Measurements from ENCODE around the gene RRP8.

The RRP8 gene

GRCh38 chr11:6637871-6638270 is 34.5 kb upstream of the RRP8 start:
- TF ChIP-seq EGR1 (IDR thresholded peaks at IDR 0.05): no peak
- TF ChIP-seq, protein P1, sequence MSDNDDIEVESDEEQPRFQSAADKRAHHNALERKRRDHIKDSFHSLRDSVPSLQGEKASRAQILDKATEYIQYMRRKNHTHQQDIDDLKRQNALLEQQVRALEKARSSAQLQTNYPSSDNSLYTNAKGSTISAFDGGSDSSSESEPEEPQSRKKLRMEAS (IDR thresholded peaks at IDR 0.05): 0 out of 2 replicates have a peak, but pooled peaks have one; percentile 28

GRCh38 chr11:6636480-6636879 is 33.1 kb upstream of the RRP8 start:
- TF ChIP-seq FOXM1 (IDR thresholded peaks at IDR 0.05; ENCODE audit: borderline replicate concordance, low read depth) (no peak), TAF1 (IDR thresholded peaks at IDR 0.05; ENCODE audit: low read depth) (no peak), NFIC (IDR thresholded peaks at IDR 0.05) (no peak), RAD21 (IDR thresholded peaks at IDR 0.05; ENCODE audit: low read depth) (no peak), ZBTB7A (IDR thresholded peaks at IDR 0.05; ENCODE audit: low read depth) (no peak), YY1 (IDR thresholded peaks at IDR 0.05; ENCODE audit: low read depth) (no peak)
- TF ChIP-seq, protein P2, sequence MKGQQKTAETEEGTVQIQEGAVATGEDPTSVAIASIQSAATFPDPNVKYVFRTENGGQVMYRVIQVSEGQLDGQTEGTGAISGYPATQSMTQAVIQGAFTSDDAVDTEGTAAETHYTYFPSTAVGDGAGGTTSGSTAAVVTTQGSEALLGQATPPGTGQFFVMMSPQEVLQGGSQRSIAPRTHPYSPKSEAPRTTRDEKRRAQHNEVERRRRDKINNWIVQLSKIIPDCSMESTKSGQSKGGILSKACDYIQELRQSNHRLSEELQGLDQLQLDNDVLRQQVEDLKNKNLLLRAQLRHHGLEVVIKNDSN (IDR thresholded peaks at IDR 0.05): no peak
- TF ChIP-seq, protein P3, sequence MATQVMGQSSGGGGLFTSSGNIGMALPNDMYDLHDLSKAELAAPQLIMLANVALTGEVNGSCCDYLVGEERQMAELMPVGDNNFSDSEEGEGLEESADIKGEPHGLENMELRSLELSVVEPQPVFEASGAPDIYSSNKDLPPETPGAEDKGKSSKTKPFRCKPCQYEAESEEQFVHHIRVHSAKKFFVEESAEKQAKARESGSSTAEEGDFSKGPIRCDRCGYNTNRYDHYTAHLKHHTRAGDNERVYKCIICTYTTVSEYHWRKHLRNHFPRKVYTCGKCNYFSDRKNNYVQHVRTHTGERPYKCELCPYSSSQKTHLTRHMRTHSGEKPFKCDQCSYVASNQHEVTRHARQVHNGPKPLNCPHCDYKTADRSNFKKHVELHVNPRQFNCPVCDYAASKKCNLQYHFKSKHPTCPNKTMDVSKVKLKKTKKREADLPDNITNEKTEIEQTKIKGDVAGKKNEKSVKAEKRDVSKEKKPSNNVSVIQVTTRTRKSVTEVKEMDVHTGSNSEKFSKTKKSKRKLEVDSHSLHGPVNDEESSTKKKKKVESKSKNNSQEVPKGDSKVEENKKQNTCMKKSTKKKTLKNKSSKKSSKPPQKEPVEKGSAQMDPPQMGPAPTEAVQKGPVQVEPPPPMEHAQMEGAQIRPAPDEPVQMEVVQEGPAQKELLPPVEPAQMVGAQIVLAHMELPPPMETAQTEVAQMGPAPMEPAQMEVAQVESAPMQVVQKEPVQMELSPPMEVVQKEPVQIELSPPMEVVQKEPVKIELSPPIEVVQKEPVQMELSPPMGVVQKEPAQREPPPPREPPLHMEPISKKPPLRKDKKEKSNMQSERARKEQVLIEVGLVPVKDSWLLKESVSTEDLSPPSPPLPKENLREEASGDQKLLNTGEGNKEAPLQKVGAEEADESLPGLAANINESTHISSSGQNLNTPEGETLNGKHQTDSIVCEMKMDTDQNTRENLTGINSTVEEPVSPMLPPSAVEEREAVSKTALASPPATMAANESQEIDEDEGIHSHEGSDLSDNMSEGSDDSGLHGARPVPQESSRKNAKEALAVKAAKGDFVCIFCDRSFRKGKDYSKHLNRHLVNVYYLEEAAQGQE (IDR thresholded peaks at IDR 0.05; ENCODE audit: low read depth): no peak

DNA sequence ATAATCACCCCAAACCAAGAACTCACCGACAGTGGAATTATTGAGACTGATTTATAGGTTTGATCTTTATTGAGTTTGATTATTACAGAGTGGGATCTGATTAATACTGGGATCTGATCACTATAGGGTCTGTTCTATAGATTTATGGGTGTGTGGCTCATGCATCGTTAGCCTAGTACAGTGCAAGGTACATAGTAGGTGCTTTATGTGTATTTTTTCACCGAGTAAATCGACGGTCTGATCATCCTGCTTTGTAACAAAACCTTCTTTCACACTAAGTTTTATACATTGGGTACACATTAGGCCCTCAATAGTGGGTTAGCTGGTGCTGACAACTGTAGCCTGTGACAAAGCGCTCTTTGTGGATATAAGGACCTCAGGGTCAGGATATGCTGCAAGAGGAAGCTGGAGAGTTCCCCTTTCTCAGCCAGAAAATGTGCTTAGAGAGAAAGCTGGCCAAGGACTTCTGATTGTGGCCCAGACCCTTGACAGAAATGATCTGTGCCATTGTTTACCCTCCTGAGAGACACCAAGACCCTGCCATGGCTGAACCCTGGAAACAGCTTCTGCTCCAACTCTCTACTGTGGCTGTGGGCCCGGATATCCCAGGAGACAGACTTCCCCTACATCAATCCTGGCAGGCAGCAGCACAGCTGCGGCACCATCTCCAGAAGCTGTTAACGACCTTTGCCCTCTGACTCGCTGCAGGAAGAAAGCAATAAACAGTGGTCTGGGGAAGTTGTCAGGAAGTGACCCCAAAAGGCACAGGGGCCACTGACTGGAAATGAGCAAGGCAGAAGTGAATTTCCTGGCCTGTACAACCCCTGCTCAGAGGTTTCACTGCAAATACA is 31.9 kb upstream of the RRP8 start:
- TF ChIP-seq RAD21 (IDR thresholded peaks at IDR 0.05; ENCODE audit: low read depth) (no peak), NFIC (IDR thresholded peaks at IDR 0.05) (no peak), TEAD4 (IDR thresholded peaks at IDR 0.05) (no peak), TCF12 (IDR thresholded peaks at IDR 0.05; ENCODE audit: low read depth) (no peak), CREB1 (IDR thresholded peaks at IDR 0.05; ENCODE audit: low read depth) (no peak), YY1 (IDR thresholded peaks at IDR 0.05; ENCODE audit: low read depth) (no peak), FOXM1 (IDR thresholded peaks at IDR 0.05; ENCODE audit: borderline replicate concordance, low read depth) (no peak), EP300 (IDR thresholded peaks at IDR 0.05; ENCODE audit: borderline replicate concordance) (no peak), EGR1 (IDR thresholded peaks at IDR 0.05) (no peak), ZBTB7A (IDR thresholded peaks at IDR 0.05; ENCODE audit: low read depth) (no peak), CEBPB (IDR thresholded peaks at IDR 0.05) (no peak)
- TF ChIP-seq, protein P1 (IDR thresholded peaks at IDR 0.05): no peak
- TF ChIP-seq, protein P3 (IDR thresholded peaks at IDR 0.05; ENCODE audit: low read depth): no peak
- TF ChIP-seq, protein P2 (IDR thresholded peaks at IDR 0.05): no peak

GRCh38 chr11:6634534-6634933 is 31.1 kb upstream of the RRP8 start:
- TF ChIP-seq FOXM1 (IDR thresholded peaks at IDR 0.05; ENCODE audit: borderline replicate concordance, low read depth): no peak
- TF ChIP-seq, protein P1 (IDR thresholded peaks at IDR 0.05): no peak
- TF ChIP-seq ZBTB7A (IDR thresholded peaks at IDR 0.05; ENCODE audit: low read depth): no peak
- no peak for TF ChIP-seq TCF12 (IDR thresholded peaks at IDR 0.05; ENCODE audit: low read depth)
- TF ChIP-seq TEAD4 (IDR thresholded peaks at IDR 0.05): no peak
- no peak for TF ChIP-seq CEBPB (IDR thresholded peaks at IDR 0.05)
- TF ChIP-seq, protein P3 (IDR thresholded peaks at IDR 0.05; ENCODE audit: low read depth): no peak
- TF ChIP-seq CREB1 (IDR thresholded peaks at IDR 0.05; ENCODE audit: low read depth): no peak
- TF ChIP-seq, protein P2 (IDR thresholded peaks at IDR 0.05): no peak
- TF ChIP-seq NFIC (IDR thresholded peaks at IDR 0.05): no peak
- no peak for TF ChIP-seq EP300 (IDR thresholded peaks at IDR 0.05; ENCODE audit: borderline replicate concordance)
- TF ChIP-seq EGR1 (IDR thresholded peaks at IDR 0.05): no peak

Measured in Ishikawa (cell line).